Naive B cell (primary cell): ENCODE results near the gene KIF21A. TPM values are rescaled to one million over a fixed set of nuclear protein-coding genes. Genes with fewer than 3 reads are reported as not detected.
"Not testable (repeated sequence)": the region's sequence is repeated elsewhere in the genome, so short reads cannot be mapped to it uniquely, and the experiment has no call there.

Source experiments
- ATAC-seq, 2 donors: fragments of 150-1000 bp; cut with Tn5 transposase; 2 replicates each; pipeline ENCODE4 v1.10.0; 2021; ENCODE audit warnings: low read depth in 2 of 2, mild to moderate bottlenecking in 2 of 2, moderate library complexity in 2 of 2
- DNase-seq: peaks from one replicate; pipeline ENCODE4 v3.0.0; 2022
- H3K27ac Mint-ChIP-seq, 6 donors: one replicate each; pipeline ENCODE4 v1.8.0; 2020 to 2022; ENCODE audit warnings: mild to moderate bottlenecking in 6 of 6, mixed read lengths in 6 of 6, moderate library complexity in 5 of 6, inconsistent platforms in 2 of 6
- H3K27me3 Mint-ChIP-seq, 3 donors: one replicate each; pipeline ENCODE4 v1.8.0; 2021 to 2022; ENCODE audit warnings: mixed read lengths in 3 of 3, mild to moderate bottlenecking in 1 of 3
- H3K36me3 Mint-ChIP-seq, 2 donors: one replicate each; pipeline ENCODE4 v1.8.0; 2020 to 2022; ENCODE audit warnings: mixed read lengths in 2 of 2, inconsistent platforms in 1 of 2, mild to moderate bottlenecking in 1 of 2
- H3K4me1 Mint-ChIP-seq, 3 donors: one replicate each; pipeline ENCODE4 v1.8.0; 2020 to 2022; ENCODE audit warnings: mixed read lengths in 3 of 3, inconsistent platforms in 1 of 3, mild to moderate bottlenecking in 1 of 3, moderate library complexity in 1 of 3
- H3K4me3 Mint-ChIP-seq, 8 donors: one replicate each; pipeline ENCODE4 v1.8.0; 2020 to 2022; ENCODE audit warnings: mild to moderate bottlenecking in 8 of 8, mixed read lengths in 8 of 8, moderate library complexity in 8 of 8, inconsistent platforms in 2 of 8
- H3K9me3 Mint-ChIP-seq, 7 donors: one replicate each; pipeline ENCODE4 v1.8.0; 2020 to 2022; ENCODE audit warnings: mixed read lengths in 7 of 7, mild to moderate bottlenecking in 5 of 7, inconsistent platforms in 2 of 7, moderate library complexity in 1 of 7
- polyA plus RNA-seq, 6 donors: library from polyadenylated mRNA; unstranded; fragments of 300-500 nt; fragmentation: Illumina TruSeq; gene quantifications; one replicate each; pipeline ENCODE4 v1.2.3, GENCODE V29; 2021; ENCODE audit warnings: low read depth in 6 of 6

Gene KIF21A
- polyA plus RNA-seq, 6 donors from 2014 or later, result not detected

GRCh38 chr12:39296496-39296895, 146.4 kb downstream of the KIF21A start:
- DNase-seq (no peak), ATAC-seq (no peak)
- Mint-ChIP-seq H3K4me3 (no peak overlapping the region), H3K9me3 (peaks cover 0 to 7% (median 4%) of the 10 kb centered on the region in 7 donors), H3K36me3 (no peaks in the 10 kb centered on the region), H3K27me3 (no peaks in the 10 kb centered on the region), H3K27ac (no peak overlapping the region), H3K4me1 (no peaks in the 10 kb centered on the region)

- H3K27ac Mint-ChIP-seq, H3K4me1 Mint-ChIP-seq, H3K9me3 Mint-ChIP-seq, H3K36me3 Mint-ChIP-seq, H3K4me3 Mint-ChIP-seq, H3K27me3 Mint-ChIP-seq, DNase-seq, ATAC-seq: not testable (repeated sequence)
Observed at GRCh38 chr12:39295593-39295992, 147.3 kb downstream of the KIF21A start.

GRCh38 chr12:39294715-39295114, 148.2 kb downstream of the KIF21A start:
- no peaks in the 10 kb centered on the region for H3K36me3 Mint-ChIP-seq
- H3K4me3 Mint-ChIP-seq, result no peak overlapping the region
- peaks cover 0 to 7% (median 4%) of the 10 kb centered on the region in 7 donors for H3K9me3 Mint-ChIP-seq
- peaks cover 0 to 5% (median 0%) of the 10 kb centered on the region in 3 donors for H3K27me3 Mint-ChIP-seq
- H3K27ac Mint-ChIP-seq, result no peak overlapping the region
- DNase-seq, result no peak
- no peaks in the 10 kb centered on the region for H3K4me1 Mint-ChIP-seq
- no peak for ATAC-seq

- ATAC-seq (no peak), DNase-seq (no peak)
- Mint-ChIP-seq H3K4me1 (no peaks in the 10 kb centered on the region), H3K4me3 (no peak overlapping the region), H3K27me3 (peaks cover 0 to 7% (median 5%) of the 10 kb centered on the region in 3 donors), H3K9me3 (peaks cover 0 to 7% (median 4%) of the 10 kb centered on the region in 7 donors), H3K27ac (no peak overlapping the region), H3K36me3 (no peaks in the 10 kb centered on the region)
Observed at GRCh38 chr12:39292125-39292630, 150.7 kb downstream of the KIF21A start.

- no peaks in the 10 kb centered on the region for H3K4me1 Mint-ChIP-seq
- H3K4me3 Mint-ChIP-seq, result no peak overlapping the region
- peaks cover 0 to 13% (median 5%) of the 10 kb centered on the region in 3 donors for H3K27me3 Mint-ChIP-seq
- ATAC-seq (no peak), DNase-seq (no peak)
- H3K9me3 Mint-ChIP-seq, result no peaks in the 10 kb centered on the region
- no peaks in the 10 kb centered on the region for H3K36me3 Mint-ChIP-seq
- H3K27ac Mint-ChIP-seq, result no peak overlapping the region
Observed at GRCh38 chr12:39287817-39288216, 155.1 kb downstream of the KIF21A start.

GRCh38 chr12:39287409-39287808, 155.5 kb downstream of the KIF21A start:
- DNase-seq, result no peak
- Mint-ChIP-seq H3K27me3 (peaks cover 0 to 13% (median 5%) of the 10 kb centered on the region in 3 donors), H3K36me3 (no peaks in the 10 kb centered on the region), H3K9me3 (no peaks in the 10 kb centered on the region), H3K4me1 (no peaks in the 10 kb centered on the region), H3K4me3 (no peak overlapping the region), H3K27ac (no peak overlapping the region)
- ATAC-seq, result no peak

- no peaks in the 10 kb centered on the region for H3K4me1 Mint-ChIP-seq
- DNase-seq (no peak), ATAC-seq (no peak)
- no peaks in the 10 kb centered on the region for H3K36me3 Mint-ChIP-seq
- no peak overlapping the region for H3K4me3 Mint-ChIP-seq
- no peak overlapping the region for H3K27ac Mint-ChIP-seq
- peaks cover 0 to 7% (median 5%) of the 10 kb centered on the region in 3 donors for H3K27me3 Mint-ChIP-seq
- H3K9me3 Mint-ChIP-seq, result no peaks in the 10 kb centered on the region
Observed at GRCh38 chr12:39278426-39278825, 164.5 kb downstream of the KIF21A start.

GRCh38 chr12:39277416-39277815, 165.5 kb downstream of the KIF21A start:
- Mint-ChIP-seq H3K4me1 (peaks cover 0 to 4% (median 0%) of the 10 kb centered on the region in 3 donors), H3K9me3 (no peaks in the 10 kb centered on the region), H3K27me3 (peaks cover 0 to 7% (median 5%) of the 10 kb centered on the region in 3 donors), H3K27ac (no peak overlapping the region), H3K36me3 (no peaks in the 10 kb centered on the region), H3K4me3 (no peak overlapping the region)
- DNase-seq, result no peak
- ATAC-seq, result no peak

- Mint-ChIP-seq H3K4me3 (no peak overlapping the region), H3K36me3 (no peaks in the 10 kb centered on the region), H3K4me1 (peaks cover 0 to 4% (median 0%) of the 10 kb centered on the region in 3 donors), H3K9me3 (no peaks in the 10 kb centered on the region), H3K27ac (no peak overlapping the region), H3K27me3 (peaks cover 0 to 7% (median 5%) of the 10 kb centered on the region in 3 donors)
- no peak for ATAC-seq
- DNase-seq, result no peak
Observed at GRCh38 chr12:39275846-39276245, 167.1 kb downstream of the KIF21A start.

- Mint-ChIP-seq H3K9me3 (peaks cover 0 to 2% (median 0%) of the 10 kb centered on the region in 7 donors), H3K27ac (no peak overlapping the region), H3K27me3 (peaks cover 5 to 6% (median 5%) of the 10 kb centered on the region in 3 donors), H3K4me3 (no peak overlapping the region), H3K36me3 (no peaks in the 10 kb centered on the region), H3K4me1 (peaks cover 0 to 4% (median 0%) of the 10 kb centered on the region in 3 donors)
- DNase-seq, result no peak
- ATAC-seq, result no peak
Observed at GRCh38 chr12:39272871-39273655, 169.9 kb downstream of the KIF21A start.

- DNase-seq, result no peak
- H3K27me3 Mint-ChIP-seq, result peaks cover 0 to 5% (median 5%) of the 10 kb centered on the region in 3 donors
- ATAC-seq, result no peak
- peaks cover 0 to 4% (median 0%) of the 10 kb centered on the region in 3 donors for H3K4me1 Mint-ChIP-seq
- H3K27ac Mint-ChIP-seq, result no peak overlapping the region
- no peak overlapping the region for H3K4me3 Mint-ChIP-seq
- H3K36me3 Mint-ChIP-seq, result no peaks in the 10 kb centered on the region
- peaks cover 0 to 2% (median 0%) of the 10 kb centered on the region in 7 donors for H3K9me3 Mint-ChIP-seq
Observed at GRCh38 chr12:39269492-39269891, 173.4 kb downstream of the KIF21A start.

- H3K27ac Mint-ChIP-seq, result no peak overlapping the region
- H3K27me3 Mint-ChIP-seq, result peaks cover 0 to 5% (median 0%) of the 10 kb centered on the region in 3 donors
- H3K4me3 Mint-ChIP-seq, result no peak overlapping the region
- no peaks in the 10 kb centered on the region for H3K4me1 Mint-ChIP-seq
- H3K36me3 Mint-ChIP-seq, result no peaks in the 10 kb centered on the region
- peaks cover 0 to 3% (median 0%) of the 10 kb centered on the region in 7 donors for H3K9me3 Mint-ChIP-seq
- ATAC-seq (no peak), DNase-seq (no peak)
Observed at GRCh38 chr12:39267886-39268285, 175.0 kb downstream of the KIF21A start.

- Mint-ChIP-seq H3K4me3 (no peak overlapping the region), H3K9me3 (peaks cover 0 to 27% (median 2%) of the 10 kb centered on the region in 7 donors), H3K27me3 (peaks cover 0 to 5% (median 0%) of the 10 kb centered on the region in 3 donors), H3K27ac (no peak overlapping the region), H3K36me3 (no peaks in the 10 kb centered on the region), H3K4me1 (no peaks in the 10 kb centered on the region)
- DNase-seq, result no peak
- ATAC-seq, result no peak
Observed at GRCh38 chr12:39252628-39253027, 190.3 kb downstream of the KIF21A start.
